ENCODE data around the gene FHOD3. TPM values are rescaled to one million over a fixed set of nuclear protein-coding genes. Genes with fewer than 3 reads are reported as not detected.

Gene FHOD3
- total and polyA plus RNA-seq, 2 donors (not counting 1 experiment from before 2014, with no cell fraction given): not detected

GRCh38 chr18:36468161-36468560, 170.6 kb downstream of the FHOD3 start:
- TF ChIP-seq, protein P1, sequence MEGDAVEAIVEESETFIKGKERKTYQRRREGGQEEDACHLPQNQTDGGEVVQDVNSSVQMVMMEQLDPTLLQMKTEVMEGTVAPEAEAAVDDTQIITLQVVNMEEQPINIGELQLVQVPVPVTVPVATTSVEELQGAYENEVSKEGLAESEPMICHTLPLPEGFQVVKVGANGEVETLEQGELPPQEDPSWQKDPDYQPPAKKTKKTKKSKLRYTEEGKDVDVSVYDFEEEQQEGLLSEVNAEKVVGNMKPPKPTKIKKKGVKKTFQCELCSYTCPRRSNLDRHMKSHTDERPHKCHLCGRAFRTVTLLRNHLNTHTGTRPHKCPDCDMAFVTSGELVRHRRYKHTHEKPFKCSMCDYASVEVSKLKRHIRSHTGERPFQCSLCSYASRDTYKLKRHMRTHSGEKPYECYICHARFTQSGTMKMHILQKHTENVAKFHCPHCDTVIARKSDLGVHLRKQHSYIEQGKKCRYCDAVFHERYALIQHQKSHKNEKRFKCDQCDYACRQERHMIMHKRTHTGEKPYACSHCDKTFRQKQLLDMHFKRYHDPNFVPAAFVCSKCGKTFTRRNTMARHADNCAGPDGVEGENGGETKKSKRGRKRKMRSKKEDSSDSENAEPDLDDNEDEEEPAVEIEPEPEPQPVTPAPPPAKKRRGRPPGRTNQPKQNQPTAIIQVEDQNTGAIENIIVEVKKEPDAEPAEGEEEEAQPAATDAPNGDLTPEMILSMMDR (IDR thresholded peaks at IDR 0.05): no peak
- H3K79me2 ChIP-seq (ENCODE audit: control insufficient read depth, insufficient read depth, low read length): no peaks in the 10 kb centered on the region
- H3K4me3 ChIP-seq (ENCODE audit: control extremely low read depth in 1 of 5, extremely low read depth in 1 of 5, insufficient read depth in 1 of 5, low read depth in 2 of 5, low read length in 4 of 5): no peak overlapping the region
- no peaks in the 10 kb centered on the region for H3K4me1 ChIP-seq (ENCODE audit: control insufficient read depth in 2 of 2, insufficient read depth in 2 of 2, low read length in 2 of 2)
- H4K20me1 ChIP-seq (ENCODE audit: control insufficient read depth, insufficient read depth, low read length, poor library complexity, severe bottlenecking): no peaks in the 10 kb centered on the region
- DNase-seq (peak; percentile 2), ATAC-seq (ENCODE audit: low read depth) (no peak)
- no peak overlapping the region for H3K4me2 ChIP-seq (replicated peaks; ENCODE audit: low read depth, low read length, poor library complexity, severe bottlenecking)
- H3K4me1 Mint-ChIP-seq: no peaks in the 10 kb centered on the region
- no peak overlapping the region for H2AFZ ChIP-seq (ENCODE audit: insufficient read depth, low read depth, low read length, poor library complexity, severe bottlenecking)
- 90% methylated on average over 6 of the region's 9 CpGs for WGBS (ENCODE audit: insufficient coverage)
- ChIA-PET POLR2A (no interaction called here), CTCF (no interaction called here)
- no peaks in the 10 kb centered on the region for H3K9me3 Mint-ChIP-seq (ENCODE audit: insufficient read depth)
- no peak overlapping the region for H3K9ac ChIP-seq (ENCODE audit: low read length)
- H3K4me3 Mint-ChIP-seq: no peak overlapping the region
- H3K27me3 ChIP-seq (replicated peaks in 1 of 4; ENCODE audit: control extremely low read depth in 1 of 4, control insufficient read depth in 3 of 4, insufficient read depth in 4 of 4, low read length in 3 of 4): no peaks in the 10 kb centered on the region
- peaks cover 5% of the 10 kb centered on the region for H3K27me3 Mint-ChIP-seq
- H3K36me3 ChIP-seq (replicated peaks in 1 of 2; ENCODE audit: control extremely low read depth in 1 of 2, control insufficient read depth in 1 of 2, extremely low read depth in 1 of 2, insufficient read depth in 2 of 2, low read length in 1 of 2): no peaks in the 10 kb centered on the region
- intact Hi-C loops (cut with micrococcal nuclease): no loop called here
- no peak overlapping the region for H3K27ac Mint-ChIP-seq
- H3K9me3 ChIP-seq (ENCODE audit: control extremely low read depth in 1 of 3, control insufficient read depth in 2 of 3, insufficient read depth in 1 of 3, low read length in 2 of 3): no peaks in the 10 kb centered on the region
- no peak overlapping the region for H3K27ac ChIP-seq (ENCODE audit: low read length in 2 of 2)

DNA sequence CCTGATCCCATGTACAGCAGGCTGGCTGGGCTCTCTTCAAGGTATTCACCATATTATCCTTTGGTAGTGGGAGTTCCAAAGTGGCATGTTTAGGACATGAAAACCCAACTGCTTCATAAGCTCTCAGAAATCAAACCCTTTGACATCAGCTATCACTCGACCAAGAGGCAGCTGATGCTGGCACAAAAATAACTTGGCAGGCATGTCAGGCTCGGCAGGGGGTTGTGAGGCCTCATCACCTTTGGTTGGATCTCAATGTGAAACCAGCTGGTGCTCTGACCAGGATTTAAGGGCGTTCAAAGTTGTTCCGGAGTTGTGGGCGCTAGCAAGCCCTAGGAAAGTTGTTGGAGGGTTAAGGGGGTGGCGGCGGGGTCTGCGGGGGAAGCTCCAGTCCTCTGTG, 171.9 kb downstream of the FHOD3 start:
- no peak overlapping the region for H3K27ac Mint-ChIP-seq
- DNase-seq: no peak
- H3K9me3 ChIP-seq (ENCODE audit: control extremely low read depth in 1 of 3, control insufficient read depth in 2 of 3, insufficient read depth in 1 of 3, low read length in 2 of 3): no peaks in the 10 kb centered on the region
- H3K79me2 ChIP-seq (ENCODE audit: control insufficient read depth, insufficient read depth, low read length): no peaks in the 10 kb centered on the region
- no peak for ATAC-seq (ENCODE audit: low read depth)
- H3K27me3 Mint-ChIP-seq: peaks cover 7% of the 10 kb centered on the region
- no peaks in the 10 kb centered on the region for H3K4me1 Mint-ChIP-seq
- POLR2A ChIA-PET: no interaction called here
- H3K36me3 ChIP-seq (replicated peaks in 1 of 2; ENCODE audit: control extremely low read depth in 1 of 2, control insufficient read depth in 1 of 2, extremely low read depth in 1 of 2, insufficient read depth in 2 of 2, low read length in 1 of 2): no peaks in the 10 kb centered on the region
- no peak overlapping the region for H3K4me3 ChIP-seq (ENCODE audit: control extremely low read depth in 1 of 5, extremely low read depth in 1 of 5, insufficient read depth in 1 of 5, low read depth in 2 of 5, low read length in 4 of 5)
- TF ChIP-seq EZH2 (IDR thresholded peaks at IDR 0.05; ENCODE audit: borderline replicate concordance, insufficient read depth, low read depth, low read length, poor library complexity, severe bottlenecking): no peak
- TF ChIP-seq, protein P1 (IDR thresholded peaks at IDR 0.05): no peak
- H3K27ac ChIP-seq (ENCODE audit: low read length in 2 of 2): no peak overlapping the region
- no peaks in the 10 kb centered on the region for H4K20me1 ChIP-seq (ENCODE audit: control insufficient read depth, insufficient read depth, low read length, poor library complexity, severe bottlenecking)
- 75% methylated on average over 2 of the region's 8 CpGs for WGBS (ENCODE audit: insufficient coverage)
- no peaks in the 10 kb centered on the region for H3K27me3 ChIP-seq (replicated peaks in 1 of 4; ENCODE audit: control extremely low read depth in 1 of 4, control insufficient read depth in 3 of 4, insufficient read depth in 4 of 4, low read length in 3 of 4)
- no peaks in the 10 kb centered on the region for H3K4me1 ChIP-seq (ENCODE audit: control insufficient read depth in 2 of 2, insufficient read depth in 2 of 2, low read length in 2 of 2)
- H3K9me3 Mint-ChIP-seq (ENCODE audit: insufficient read depth): no peaks in the 10 kb centered on the region
- no peak overlapping the region for H2AFZ ChIP-seq (ENCODE audit: insufficient read depth, low read depth, low read length, poor library complexity, severe bottlenecking)
- no peak overlapping the region for H3K4me2 ChIP-seq (replicated peaks; ENCODE audit: low read depth, low read length, poor library complexity, severe bottlenecking)
- H3K4me3 Mint-ChIP-seq: no peak overlapping the region
- CTCF ChIA-PET: no interaction called here
- no peak overlapping the region for H3K9ac ChIP-seq (ENCODE audit: low read length)
- intact Hi-C loops (cut with micrococcal nuclease): no loop called here

Data from B cell (primary cell).